B cell (primary cell): ENCODE results near the gene ARMC6. TPM values are rescaled to one million over a fixed set of nuclear protein-coding genes. Genes with fewer than 3 reads are reported as not detected.

ENCODE experiments used
- ATAC-seq: fragments of 200-7000 bp; cut with Tn5 transposase; one replicate; pipeline ENCODE4 v1.10.0; 2021; ENCODE audit warnings: low read depth, mild to moderate bottlenecking, moderate number of reproducible peaks, moderate library complexity
- CTCF ChIA-PET: fragments of 350-600 bp; sonication (Branson Sonifier 250); formaldehyde crosslinking; loops from one replicate; lab custom pipeline; 2021; ENCODE audit warnings: antibody characterized with exemption, inconsistent platforms; lab: Charles Lee
- POLR2A ChIA-PET: fragments of 350-600 bp; sonication (Branson Sonifier 250); formaldehyde crosslinking; loops from one replicate; lab custom pipeline; 2021; ENCODE audit warnings: antibody characterized with exemption; lab: Charles Lee
- DNase-seq: peaks from one replicate; pipeline ENCODE4 v3.0.0; 2013
- H2AFZ ChIP-seq: 2 replicates; pipeline ENCODE4 v1.6.1; 2012; ENCODE audit warnings: mild to moderate bottlenecking, low read depth, low read length; ENCODE audit not compliant: insufficient read depth, poor library complexity, severe bottlenecking
- H3K27ac ChIP-seq, 2 donors: 1 replicate in 1 of 2; 2 replicates in 1 of 2; pipeline ENCODE4 v1.5.1; 2012 to 2013; ENCODE audit warnings: low read length in 2 of 2, mild to moderate bottlenecking in 2 of 2, moderate library complexity in 1 of 2
- H3K27me3 ChIP-seq, 4 experiments: fragments of 200-600 bp in 1 of 4; sonication (generic) in 1 of 4; replicated peaks in 1 of 4; 1 replicate in 2 of 4; 2 replicates in 2 of 4; pipeline versions ENCODE4 v1.6.1 to v1.7.0; 2013 to 2016; ENCODE audit warnings: low read length in 3 of 4, mild to moderate bottlenecking in 2 of 4, mixed read lengths in 1 of 4, moderate library complexity in 1 of 4; ENCODE audit not compliant: insufficient read depth in 4 of 4, control insufficient read depth in 3 of 4; ENCODE audit errors: control extremely low read depth in 1 of 4
- H3K36me3 ChIP-seq, 2 experiments: replicated peaks in 1 of 2; 1 replicate in 1 of 2; 2 replicates in 1 of 2; pipeline versions ENCODE4 v1.6.1 to v1.7.1; 2013; ENCODE audit warnings: low read length in 1 of 2; ENCODE audit not compliant: insufficient read depth in 2 of 2, control insufficient read depth in 1 of 2; ENCODE audit errors: control extremely low read depth in 1 of 2, extremely low read depth in 1 of 2
- H3K4me1 ChIP-seq, 2 donors: fragments of 200-600 bp in 1 of 2; sonication (generic) in 1 of 2; 1 replicate in 1 of 2; 2 replicates in 1 of 2; pipeline versions ENCODE4 v1.5.1 to v1.6.1; 2013 to 2017; ENCODE audit warnings: low read length in 2 of 2; ENCODE audit not compliant: control insufficient read depth in 2 of 2, insufficient read depth in 2 of 2
- H3K4me2 ChIP-seq: replicated peaks from 2 replicates; pipeline ENCODE3; 2012; ENCODE audit warnings: mild to moderate bottlenecking, low read depth, low read length; ENCODE audit not compliant: poor library complexity, severe bottlenecking
- H3K4me3 ChIP-seq, 5 experiments: fragments of 200-600 bp in 1 of 5; sonication (generic) in 1 of 5; 1 replicate in 3 of 5; 2 replicates in 2 of 5; pipeline versions ENCODE4 v1.5.1 to v1.7.0; 2011 to 2016; ENCODE audit warnings: low read length in 4 of 5, mild to moderate bottlenecking in 4 of 5, low read depth in 2 of 5, control low read depth in 1 of 5, moderate library complexity in 1 of 5; ENCODE audit not compliant: insufficient read depth in 1 of 5; ENCODE audit errors: control extremely low read depth in 1 of 5, extremely low read depth in 1 of 5
- H3K79me2 ChIP-seq: fragments of 200-600 bp; sonication (generic); one replicate; pipeline ENCODE4 v1.6.0; 2016; ENCODE audit warnings: low read length; ENCODE audit not compliant: control insufficient read depth, insufficient read depth
- H3K9ac ChIP-seq: fragments of 200-600 bp; sonication (generic); 2 replicates; pipeline ENCODE4 v1.6.1; 2017; ENCODE audit warnings: mild to moderate bottlenecking, low read length, moderate library complexity
- H3K9me3 ChIP-seq, 3 donors: one replicate each; pipeline versions ENCODE4 v1.6.1 to v1.7.1; 2013; ENCODE audit warnings: low read length in 2 of 3; ENCODE audit not compliant: control insufficient read depth in 2 of 3, insufficient read depth in 1 of 3; ENCODE audit errors: control extremely low read depth in 1 of 3
- H4K20me1 ChIP-seq: 2 replicates; pipeline ENCODE4 v1.6.0; 2012; ENCODE audit warnings: mild to moderate bottlenecking, low read length; ENCODE audit not compliant: insufficient read depth, control insufficient read depth, poor library complexity, severe bottlenecking
- H3K27ac Mint-ChIP-seq: one replicate; pipeline ENCODE4 v1.8.0; 2021; ENCODE audit warnings: mixed read lengths
- H3K27me3 Mint-ChIP-seq: one replicate; pipeline ENCODE4 v1.8.0; 2021; ENCODE audit warnings: mixed read lengths
- H3K4me1 Mint-ChIP-seq: one replicate; pipeline ENCODE4 v1.8.0; 2021; ENCODE audit warnings: mixed read lengths
- H3K4me3 Mint-ChIP-seq: one replicate; pipeline ENCODE4 v1.8.0; 2021; ENCODE audit warnings: mixed read lengths
- H3K9me3 Mint-ChIP-seq: one replicate; pipeline ENCODE4 v1.8.0; 2022; ENCODE audit warnings: mixed read lengths; ENCODE audit not compliant: insufficient read depth
- CTCF ChIP-seq: fragments of 200-600 bp; IDR thresholded peaks from one replicate; pipeline ENCODE4 v1.8.0; 2022; ENCODE audit warnings: antibody characterized with exemption, mild to moderate bottlenecking
- EZH2 ChIP-seq: IDR thresholded peaks from 2 replicates; pipeline ENCODE4 v1.6.1; 2012; ENCODE audit warnings: borderline replicate concordance, low read depth, mild to moderate bottlenecking, moderate library complexity, low read length; ENCODE audit not compliant: insufficient read depth, poor library complexity, severe bottlenecking
- WGBS: methylation state at CpG from one replicate; pipeline ENCODE4 v1.1.5; 2013; ENCODE audit warnings: missing lambda C conversion rate; ENCODE audit not compliant: insufficient coverage; 5-methylcytosine and 5-hydroxymethylcytosine counted together
- intact Hi-C: fragments of 100-400 bp; cut with micrococcal nuclease; formaldehyde crosslinking; loops from one replicate; pipeline ENCODE4 v1.10.0; 2022
- polyA plus RNA-seq: library from polyadenylated mRNA; depleted of rRNA; stranded (reverse); fragments of >200 nt; gene quantifications from 2 replicates; pipeline ENCODE4 v1.2.3, GENCODE V29; 2012
- total RNA-seq, 2 donors: library from RNA; stranded (reverse); fragments of 120-200 nt in 1 of 2; gene quantifications; 1 replicate in 1 of 2; 2 replicates in 1 of 2; pipeline versions ENCODE4 v1.2.3 to v1.2.4, GENCODE V29; 2013 to 2022

The ARMC6 gene
- total and polyA plus RNA-seq, 2 donors (not counting 1 experiment from before 2014, with no cell fraction given): 15.2 to 27.6 TPM

GRCh38 chr19:19068659-19069654 is 35.6 kb downstream of the ARMC6 start:
- H3K4me3 ChIP-seq: peak overlapping the region in 4 of 5 experiments; percentile 12 to 55 (median 35)

More at GRCh38 chr19:19068659-19069654, 35.6 kb downstream of the ARMC6 start:
- TF ChIP-seq EZH2 (no peak), CTCF (no peak)
- H3K9ac ChIP-seq: peak overlapping the region; percentile 57
- H3K79me2 ChIP-seq: peaks cover 96% of the 10 kb centered on the region
- H3K4me1 Mint-ChIP-seq: peaks cover 66% of the 10 kb centered on the region
- peaks cover 4% of the 10 kb centered on the region in 2 experiments for H3K36me3 ChIP-seq
- no peaks in the 10 kb centered on the region for H3K27me3 Mint-ChIP-seq
- H4K20me1 ChIP-seq: peaks cover 21% of the 10 kb centered on the region
- no peaks in the 10 kb centered on the region for H3K9me3 ChIP-seq
- ATAC-seq (peak; percentile 23), DNase-seq (peak; percentile 42)
- peak overlapping the region; percentile 66 for H3K27ac ChIP-seq
- CTCF ChIA-PET: interaction anchor here (0.7 to 4.1 kb wide), 4 partner anchors 10 to 1007 kb away, joined by 3 to 25 read pairs (median 12); no protein-coding TSS in a partner anchor
- intact Hi-C loops: no loop called here
- H2AFZ ChIP-seq: peak overlapping the region; percentile 53
- peak overlapping the region; percentile 73 for H3K4me2 ChIP-seq
- 66% methylated on average over 5 of the region's 11 CpGs for WGBS
- H3K27ac Mint-ChIP-seq: peak overlapping the region; percentile 96
- peaks cover 43 to 66% of the 10 kb centered on the region in 2 donors for H3K4me1 ChIP-seq
- no peaks in the 10 kb centered on the region for H3K27me3 ChIP-seq
- peak overlapping the region; percentile 83 for H3K4me3 Mint-ChIP-seq
- no peaks in the 10 kb centered on the region for H3K9me3 Mint-ChIP-seq
- POLR2A ChIA-PET: interaction anchor here (0.7 kb wide), 2 partner anchors 70 to 900 kb away, joined by 3 to 5 read pairs; no protein-coding TSS in a partner anchor
